SK-N-SH (cell line): Measurements from ENCODE around the gene CCDC178. TPM values are rescaled to one million over a fixed set of nuclear protein-coding genes. Genes with fewer than 3 reads are reported as not detected.

ENCODE experiments used
- CTCF ChIA-PET: fragments of 300-600, 350-600 bp; formaldehyde crosslinking; extraction: SDS; loops from one replicate; lab custom pipeline; 2021; lab: Yijun Ruan, JAX
- POLR2A ChIA-PET: fragments of 350-600 bp; sonication (Branson Sonifier 250); formaldehyde crosslinking; extraction: SDS; loops from one replicate; lab custom pipeline; 2020; ENCODE audit warnings: antibody characterized with exemption, inconsistent platforms; lab: Yijun Ruan, JAX
- DNase-seq: peaks from one replicate; pipeline ENCODE4 v3.0.0; 2012
- H2AFZ ChIP-seq: fragments of 200-600 bp; sonication (generic); 2 replicates; pipeline ENCODE4 v1.8.1; 2016; ENCODE audit warnings: antibody characterized with exemption, mild to moderate bottlenecking, low read depth
- H3F3A ChIP-seq: fragments of 200-600 bp; sonication (generic); replicated peaks from 2 replicates; pipeline ENCODE3; 2016; ENCODE audit warnings: antibody characterized with exemption, mild to moderate bottlenecking; ENCODE audit not compliant: insufficient read depth
- H3K27ac ChIP-seq, 2 experiments: fragments of 200-500 bp in 1 of 2; fragments of 200-600 bp in 1 of 2; sonication (Bioruptor generic) in 1 of 2; sonication (generic), shearing (Covaris generic) in 1 of 2; 2 replicates each; pipeline versions ENCODE4 v1.5.1 to v1.6.1; 2014 to 2016; ENCODE audit warnings: low read depth in 2 of 2, inconsistent platforms in 1 of 2, low read length in 1 of 2, mild to moderate bottlenecking in 1 of 2, mixed read lengths in 1 of 2
- H3K27me3 ChIP-seq: fragments of 200-600 bp; sonication (generic), shearing (Covaris generic); 2 replicates; pipeline ENCODE4 v1.6.1; 2016; ENCODE audit warnings: mixed run types; ENCODE audit not compliant: insufficient read depth
- H3K36me3 ChIP-seq, 2 experiments: fragments of 200-500 bp in 1 of 2; fragments of 200-600 bp in 1 of 2; sonication (Bioruptor generic) in 1 of 2; sonication (generic) in 1 of 2; replicated peaks in 1 of 2; 2 replicates each; pipeline versions ENCODE3 to v1.5.1; 2014 to 2016; ENCODE audit warnings: low read length in 1 of 2, mild to moderate bottlenecking in 1 of 2; ENCODE audit not compliant: insufficient read depth in 2 of 2, control insufficient read depth in 1 of 2
- H3K4me1 ChIP-seq, 2 experiments: fragments of 200-500 bp in 1 of 2; fragments of 200-600 bp in 1 of 2; sonication (Bioruptor generic) in 1 of 2; sonication (generic), shearing (Covaris generic) in 1 of 2; 2 replicates each; pipeline versions ENCODE4 v1.5.1 to v1.6.1; 2014 to 2016; ENCODE audit warnings: low read depth in 1 of 2, low read length in 1 of 2, mixed run types in 1 of 2; ENCODE audit not compliant: insufficient read depth in 2 of 2, control insufficient read depth in 1 of 2
- H3K4me2 ChIP-seq: fragments of 200-600 bp; sonication (generic), shearing (Covaris generic); 2 replicates; pipeline ENCODE4 v1.6.1; 2017; ENCODE audit warnings: mixed run types
- H3K4me3 ChIP-seq, 2 experiments: fragments of 200-500 bp in 1 of 2; fragments of 200-600 bp in 1 of 2; sonication (Bioruptor generic) in 1 of 2; sonication (generic), shearing (Covaris generic) in 1 of 2; 2 replicates each; pipeline versions ENCODE4 v1.5.1 to v1.8.1; 2014 to 2016; ENCODE audit warnings: low read depth in 2 of 2, inconsistent platforms in 1 of 2, low read length in 1 of 2, mild to moderate bottlenecking in 1 of 2, mixed read lengths in 1 of 2, moderate library complexity in 1 of 2
- H3K79me2 ChIP-seq: fragments of 200-600 bp; sonication (generic); 2 replicates; pipeline ENCODE4 v1.8.1; 2017; ENCODE audit warnings: mild to moderate bottlenecking; ENCODE audit not compliant: insufficient read depth
- H3K9ac ChIP-seq: fragments of 200-600 bp; sonication (generic); 2 replicates; pipeline ENCODE4 v1.6.1; 2017; ENCODE audit warnings: mixed run types
- H3K9me2 ChIP-seq: fragments of 200-600 bp; sonication (generic); 2 replicates; pipeline ENCODE4 v1.6.1; 2017; ENCODE audit warnings: mixed run types
- H3K9me3 ChIP-seq: fragments of 200-600 bp; sonication (generic); 2 replicates; pipeline ENCODE4 v1.6.1; 2017; ENCODE audit warnings: mixed run types, mild to moderate bottlenecking, moderate library complexity
- H4K20me1 ChIP-seq: fragments of 200-600 bp; sonication (generic); 2 replicates; pipeline ENCODE4 v1.6.1; 2017; ENCODE audit warnings: mild to moderate bottlenecking, mixed run types; ENCODE audit not compliant: insufficient read depth
- ELF1 ChIP-seq: IDR thresholded peaks from 2 replicates; pipeline ENCODE4 v1.4.0; 2012
- EZH2phosphoT487 ChIP-seq: fragments of 200-600 bp; sonication (generic); IDR thresholded peaks from 2 replicates; pipeline ENCODE4 v1.6.1; 2017; ENCODE audit warnings: low read depth, mixed run types, mild to moderate bottlenecking, antibody characterized with exemption, moderate library complexity, borderline replicate concordance
- GABPA ChIP-seq: IDR thresholded peaks from 2 replicates; pipeline ENCODE4 v1.4.0; 2012; ENCODE audit warnings: low read depth, mild to moderate bottlenecking
- JUND ChIP-seq: IDR thresholded peaks from 2 replicates; pipeline ENCODE4 v1.4.0; 2012
- MEF2A ChIP-seq: IDR thresholded peaks from 2 replicates; pipeline ENCODE4 v1.4.0; 2012; ENCODE audit warnings: low read depth, borderline replicate concordance
- MXI1 ChIP-seq: IDR thresholded peaks from 2 replicates; pipeline ENCODE4 v1.6.1; 2012; ENCODE audit warnings: mild to moderate bottlenecking, low read depth, low read length, improper control_type of control experiment
- NRF1 ChIP-seq: IDR thresholded peaks from 2 replicates; pipeline ENCODE4 v1.6.1; 2012; ENCODE audit warnings: low read depth, mild to moderate bottlenecking, low read length
- RCOR1 ChIP-seq: fragments of 150-350 bp; IDR thresholded peaks from 2 replicates; pipeline ENCODE4 v1.6.1; 2017; ENCODE audit warnings: antibody characterized with exemption, low read length
- SIN3A ChIP-seq: IDR thresholded peaks from 2 replicates; pipeline ENCODE4 v1.6.1; 2012; ENCODE audit warnings: low read depth, mild to moderate bottlenecking, low read length, moderate library complexity, borderline replicate concordance
- SMC3 ChIP-seq: IDR thresholded peaks from 2 replicates; pipeline ENCODE4 v1.6.1; 2012; ENCODE audit warnings: low read depth, low read length, improper control_type of control experiment
- TAF1 ChIP-seq: IDR thresholded peaks from 2 replicates; pipeline ENCODE4 v1.6.1; 2012; ENCODE audit warnings: low read depth, mild to moderate bottlenecking, low read length, moderate library complexity, borderline replicate concordance
- TCF12 ChIP-seq: IDR thresholded peaks from 2 replicates; pipeline ENCODE4 v1.4.0; 2012
- WGBS: methylation state at CpG from one replicate; pipeline ENCODE4 v1.1.6; 2017; ENCODE audit warnings: low lambda C conversion rate; 5-methylcytosine and 5-hydroxymethylcytosine counted together
- polyA plus RNA-seq, 3 experiments: library from polyadenylated mRNA; depleted of rRNA; stranded (reverse); fragments of >200 nt; gene quantifications; 2 replicates each; pipeline ENCODE4 v1.2.3, GENCODE V29; 2012
- TF ChIP-seq, protein P1 (sequence below): IDR thresholded peaks from 2 replicates; pipeline ENCODE4; 2012
- TF ChIP-seq, protein P2 (sequence below): fragments of 150-350 bp; IDR thresholded peaks from 2 replicates; pipeline ENCODE4 v1.6.1; 2017; ENCODE audit warnings: antibody characterized with exemption, low read length, low read depth, borderline replicate concordance
- TF ChIP-seq, protein P3 (sequence below): IDR thresholded peaks from 2 replicates; pipeline ENCODE4 v1.6.1; 2012; ENCODE audit warnings: mild to moderate bottlenecking, low read depth, low read length, moderate library complexity

CCDC178 gene
- polyA plus RNA-seq, 1 of the 3 experiments (the other 2 are of a cell fraction) = not detected

DNA sequence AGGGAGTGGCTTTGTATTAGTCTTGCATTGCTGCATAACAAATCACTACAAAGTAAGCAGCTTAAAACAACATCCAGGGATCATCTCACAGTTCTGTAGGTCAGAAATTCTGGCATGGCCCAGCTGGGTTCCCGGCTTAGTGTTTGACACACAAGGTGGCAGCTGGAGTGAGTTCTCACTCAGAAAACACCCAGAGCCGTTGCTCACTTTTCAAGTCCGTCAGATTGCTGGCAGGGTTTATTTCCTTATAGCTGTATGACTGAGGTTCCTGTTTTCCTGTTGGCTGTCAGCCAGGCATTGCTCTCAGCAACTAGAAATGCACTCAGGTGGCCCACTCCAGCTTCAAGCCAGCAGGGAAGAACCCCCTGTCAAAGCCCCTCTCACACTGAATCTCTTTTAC, 324.1 kb downstream of the CCDC178 start:
- H3F3A ChIP-seq = no peaks in the 10 kb centered on the region
- H3K79me2 ChIP-seq = no peaks in the 10 kb centered on the region
- DNase-seq = no peak
- H4K20me1 ChIP-seq = no peaks in the 10 kb centered on the region
- no peak overlapping the region for H3K27ac ChIP-seq
- TF ChIP-seq MEF2A (no peak), EZH2phosphoT487 (no peak), JUND (no peak), TAF1 (no peak), MXI1 (no peak), SMC3 (no peak), RCOR1 (no peak)
- TF ChIP-seq, protein P1, sequence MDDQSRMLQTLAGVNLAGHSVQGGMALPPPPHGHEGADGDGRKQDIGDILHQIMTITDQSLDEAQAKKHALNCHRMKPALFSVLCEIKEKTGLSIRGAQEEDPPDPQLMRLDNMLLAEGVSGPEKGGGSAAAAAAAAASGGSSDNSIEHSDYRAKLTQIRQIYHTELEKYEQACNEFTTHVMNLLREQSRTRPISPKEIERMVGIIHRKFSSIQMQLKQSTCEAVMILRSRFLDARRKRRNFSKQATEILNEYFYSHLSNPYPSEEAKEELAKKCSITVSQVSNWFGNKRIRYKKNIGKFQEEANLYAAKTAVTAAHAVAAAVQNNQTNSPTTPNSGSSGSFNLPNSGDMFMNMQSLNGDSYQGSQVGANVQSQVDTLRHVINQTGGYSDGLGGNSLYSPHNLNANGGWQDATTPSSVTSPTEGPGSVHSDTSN = no peak
- TF ChIP-seq, protein P2, sequence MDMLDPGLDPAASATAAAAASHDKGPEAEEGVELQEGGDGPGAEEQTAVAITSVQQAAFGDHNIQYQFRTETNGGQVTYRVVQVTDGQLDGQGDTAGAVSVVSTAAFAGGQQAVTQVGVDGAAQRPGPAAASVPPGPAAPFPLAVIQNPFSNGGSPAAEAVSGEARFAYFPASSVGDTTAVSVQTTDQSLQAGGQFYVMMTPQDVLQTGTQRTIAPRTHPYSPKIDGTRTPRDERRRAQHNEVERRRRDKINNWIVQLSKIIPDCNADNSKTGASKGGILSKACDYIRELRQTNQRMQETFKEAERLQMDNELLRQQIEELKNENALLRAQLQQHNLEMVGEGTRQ = no peak
- TF ChIP-seq, all 33 proteins: peak for 0
- H3K9ac ChIP-seq = no peak overlapping the region
- H3K9me3 ChIP-seq = no peaks in the 10 kb centered on the region
- ChIA-PET CTCF (interaction anchor here (1.1 kb wide), 1 partner anchor 31 kb away, joined by 3 read pairs; no protein-coding TSS in a partner anchor), POLR2A (no interaction called here)
- H3K9me2 ChIP-seq = no peaks in the 10 kb centered on the region
- no peaks in the 10 kb centered on the region for H3K36me3 ChIP-seq
- no peak overlapping the region for H2AFZ ChIP-seq
- no peaks in the 10 kb centered on the region for H3K4me1 ChIP-seq
- no peak overlapping the region for H3K4me3 ChIP-seq
- no peak overlapping the region for H3K4me2 ChIP-seq
- no peaks in the 10 kb centered on the region for H3K27me3 ChIP-seq
- WGBS = 18% methylated on average over 3 of the region's 3 CpGs

DNA sequence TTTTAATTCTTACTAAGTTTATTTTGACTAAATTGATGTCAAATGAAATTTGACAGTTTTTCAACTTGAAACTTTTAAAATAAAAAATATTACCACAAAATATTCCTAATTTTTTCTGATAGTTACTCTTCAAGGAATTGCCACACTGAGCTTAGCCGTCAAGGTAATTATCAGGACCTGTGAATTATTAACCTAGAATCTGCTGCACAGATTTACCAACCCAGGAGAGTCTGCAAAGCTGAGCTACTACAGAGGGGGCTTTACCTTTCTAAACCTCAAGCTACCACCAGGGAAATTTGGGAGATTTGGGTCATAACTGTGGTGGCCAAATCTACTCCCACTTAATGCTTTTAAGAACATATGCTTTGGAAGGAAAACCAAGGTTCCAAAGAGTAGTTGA, 324.6 kb downstream of the CCDC178 start:
- Histone ChIP-seq H3K9me3 (no peaks in the 10 kb centered on the region), H3F3A (no peaks in the 10 kb centered on the region), H3K9ac (no peak overlapping the region), H3K36me3 (no peaks in the 10 kb centered on the region), H3K4me1 (no peaks in the 10 kb centered on the region), H3K27me3 (no peaks in the 10 kb centered on the region), H3K27ac (no peak overlapping the region), H3K4me2 (no peak overlapping the region), H3K9me2 (no peaks in the 10 kb centered on the region), H4K20me1 (no peaks in the 10 kb centered on the region), H3K79me2 (no peaks in the 10 kb centered on the region), H2AFZ (no peak overlapping the region), H3K4me3 (no peak overlapping the region)
- CTCF ChIA-PET = no interaction called here
- WGBS = 70% methylated on average over 1 of the region's 1 CpG
- DNase-seq = no peak
- POLR2A ChIA-PET = no interaction called here
- TF ChIP-seq ELF1 (no peak), RCOR1 (no peak), EZH2phosphoT487 (no peak), TCF12 (no peak), GABPA (no peak), SMC3 (no peak), NRF1 (no peak), MEF2A (no peak), SIN3A (no peak)
- TF ChIP-seq, protein P1 = no peak
- TF ChIP-seq, protein P3, sequence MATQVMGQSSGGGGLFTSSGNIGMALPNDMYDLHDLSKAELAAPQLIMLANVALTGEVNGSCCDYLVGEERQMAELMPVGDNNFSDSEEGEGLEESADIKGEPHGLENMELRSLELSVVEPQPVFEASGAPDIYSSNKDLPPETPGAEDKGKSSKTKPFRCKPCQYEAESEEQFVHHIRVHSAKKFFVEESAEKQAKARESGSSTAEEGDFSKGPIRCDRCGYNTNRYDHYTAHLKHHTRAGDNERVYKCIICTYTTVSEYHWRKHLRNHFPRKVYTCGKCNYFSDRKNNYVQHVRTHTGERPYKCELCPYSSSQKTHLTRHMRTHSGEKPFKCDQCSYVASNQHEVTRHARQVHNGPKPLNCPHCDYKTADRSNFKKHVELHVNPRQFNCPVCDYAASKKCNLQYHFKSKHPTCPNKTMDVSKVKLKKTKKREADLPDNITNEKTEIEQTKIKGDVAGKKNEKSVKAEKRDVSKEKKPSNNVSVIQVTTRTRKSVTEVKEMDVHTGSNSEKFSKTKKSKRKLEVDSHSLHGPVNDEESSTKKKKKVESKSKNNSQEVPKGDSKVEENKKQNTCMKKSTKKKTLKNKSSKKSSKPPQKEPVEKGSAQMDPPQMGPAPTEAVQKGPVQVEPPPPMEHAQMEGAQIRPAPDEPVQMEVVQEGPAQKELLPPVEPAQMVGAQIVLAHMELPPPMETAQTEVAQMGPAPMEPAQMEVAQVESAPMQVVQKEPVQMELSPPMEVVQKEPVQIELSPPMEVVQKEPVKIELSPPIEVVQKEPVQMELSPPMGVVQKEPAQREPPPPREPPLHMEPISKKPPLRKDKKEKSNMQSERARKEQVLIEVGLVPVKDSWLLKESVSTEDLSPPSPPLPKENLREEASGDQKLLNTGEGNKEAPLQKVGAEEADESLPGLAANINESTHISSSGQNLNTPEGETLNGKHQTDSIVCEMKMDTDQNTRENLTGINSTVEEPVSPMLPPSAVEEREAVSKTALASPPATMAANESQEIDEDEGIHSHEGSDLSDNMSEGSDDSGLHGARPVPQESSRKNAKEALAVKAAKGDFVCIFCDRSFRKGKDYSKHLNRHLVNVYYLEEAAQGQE = no peak
